ENCODE results near the gene ITSN1.

The ITSN1 gene

DNA sequence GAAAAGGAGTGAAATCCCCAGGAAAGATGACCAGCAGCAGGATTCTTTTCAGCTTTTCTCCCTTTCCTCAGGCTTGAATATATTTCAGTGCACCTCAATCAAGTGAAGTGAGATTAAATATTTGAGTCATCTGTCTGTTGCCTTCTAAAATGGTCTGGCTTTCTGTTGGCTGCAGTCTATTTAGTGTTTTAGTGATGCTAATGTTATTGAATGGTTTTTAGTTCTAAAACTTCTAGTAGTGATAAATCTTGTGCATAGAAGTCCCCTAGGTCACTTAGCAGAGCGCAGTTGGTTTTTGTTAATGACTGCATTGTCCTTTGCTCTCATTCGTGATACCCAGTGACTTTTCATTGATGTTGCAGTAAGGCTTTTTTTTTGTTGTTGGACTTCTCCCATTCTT lies 53.5 kb downstream of the ITSN1 start (continued):
- TF ChIP-seq, protein P1, sequence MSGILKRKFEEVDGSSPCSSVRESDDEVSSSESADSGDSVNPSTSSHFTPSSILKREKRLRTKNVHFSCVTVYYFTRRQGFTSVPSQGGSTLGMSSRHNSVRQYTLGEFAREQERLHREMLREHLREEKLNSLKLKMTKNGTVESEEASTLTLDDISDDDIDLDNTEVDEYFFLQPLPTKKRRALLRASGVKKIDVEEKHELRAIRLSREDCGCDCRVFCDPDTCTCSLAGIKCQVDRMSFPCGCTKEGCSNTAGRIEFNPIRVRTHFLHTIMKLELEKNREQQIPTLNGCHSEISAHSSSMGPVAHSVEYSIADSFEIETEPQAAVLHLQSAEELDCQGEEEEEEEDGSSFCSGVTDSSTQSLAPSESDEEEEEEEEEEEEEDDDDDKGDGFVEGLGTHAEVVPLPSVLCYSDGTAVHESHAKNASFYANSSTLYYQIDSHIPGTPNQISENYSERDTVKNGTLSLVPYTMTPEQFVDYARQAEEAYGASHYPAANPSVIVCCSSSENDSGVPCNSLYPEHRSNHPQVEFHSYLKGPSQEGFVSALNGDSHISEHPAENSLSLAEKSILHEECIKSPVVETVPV (CRISPR knock-in tag; IDR thresholded peaks at IDR 0.05), result no peak

DNA sequence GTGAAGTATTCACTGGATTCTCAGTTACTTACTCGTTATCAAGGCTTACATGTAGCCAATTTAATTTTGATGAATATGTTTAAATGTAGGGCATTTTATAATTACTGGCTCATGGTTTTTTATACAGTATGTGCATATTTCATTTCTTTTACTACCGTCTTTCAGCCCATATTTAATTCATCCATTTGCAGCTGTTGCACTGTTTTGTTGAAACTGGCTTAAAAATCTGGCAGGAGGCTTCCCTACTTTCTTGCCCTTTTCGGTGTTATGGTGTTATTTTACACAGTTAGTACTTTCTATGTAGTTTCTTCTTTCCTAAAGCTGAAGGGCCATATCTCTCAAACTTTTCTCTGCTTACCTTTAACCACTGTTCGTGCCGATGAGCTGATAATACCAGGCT lies 54.2 kb downstream of the ITSN1 start:
- TF ChIP-seq ZNF565 (CRISPR knock-in tag; conservative IDR thresholded peaks at IDR 0.05; ENCODE audit: low read depth) (no peak), PPARA (CRISPR knock-in tag; IDR thresholded peaks at IDR 0.05; ENCODE audit: borderline replicate concordance) (no peak), ARNTL (CRISPR knock-in tag; IDR thresholded peaks at IDR 0.05; ENCODE audit: borderline replicate concordance, low read depth) (no peak), ZFP3 (CRISPR knock-in tag; IDR thresholded peaks at IDR 0.05) (no peak), ZC3H10 (CRISPR knock-in tag; IDR thresholded peaks at IDR 0.05) (no peak), ISL1 (CRISPR knock-in tag; IDR thresholded peaks at IDR 0.05) (no peak)
- TF ChIP-seq, protein P1 (CRISPR knock-in tag; IDR thresholded peaks at IDR 0.05), result no peak
- no peak for ATAC-seq

DNA sequence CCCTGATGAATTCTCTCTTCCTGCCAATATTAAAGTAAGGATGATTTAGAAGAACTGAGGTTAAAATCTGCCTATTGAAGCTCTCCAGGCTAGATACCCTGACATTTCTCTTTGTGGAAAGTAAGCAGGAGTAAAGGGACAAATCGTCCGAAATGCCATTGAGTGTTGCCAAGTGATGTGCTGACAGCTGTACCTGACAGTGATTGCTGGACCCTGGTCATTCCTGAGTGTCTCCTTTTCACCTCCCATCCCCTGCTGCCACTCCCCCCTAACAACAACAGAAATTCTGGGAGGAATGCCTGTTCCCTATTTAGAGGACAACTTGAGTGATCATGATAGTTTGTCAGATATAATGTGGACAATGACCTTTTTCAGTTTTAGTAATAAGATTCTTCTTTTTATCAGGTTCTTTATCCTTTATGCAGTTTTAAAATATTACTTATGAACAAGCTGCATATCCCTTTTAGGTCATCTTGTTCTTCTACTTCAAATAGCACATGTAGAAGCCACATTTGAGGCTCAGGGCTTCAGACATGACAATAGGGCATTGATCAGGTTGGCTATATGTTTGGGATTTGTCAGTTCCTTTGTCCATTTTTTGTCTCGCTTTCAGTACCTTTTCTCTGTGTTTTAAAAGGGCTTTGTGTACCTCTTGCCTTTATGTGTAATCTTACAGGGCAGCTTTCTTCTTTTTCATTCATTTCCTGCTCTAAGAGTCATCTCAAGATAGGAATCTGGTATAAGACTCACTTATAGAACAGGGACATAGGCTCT lies 56.0 kb downstream of the ITSN1 start:
- no peak for ATAC-seq
- TF ChIP-seq GLIS3 (CRISPR knock-in tag; IDR thresholded peaks at IDR 0.05) (no peak), ARNTL (CRISPR knock-in tag; IDR thresholded peaks at IDR 0.05; ENCODE audit: borderline replicate concordance, low read depth) (no peak), ZFP3 (CRISPR knock-in tag; IDR thresholded peaks at IDR 0.05) (no peak), ZNF565 (CRISPR knock-in tag; conservative IDR thresholded peaks at IDR 0.05; ENCODE audit: low read depth) (no peak)

DNA sequence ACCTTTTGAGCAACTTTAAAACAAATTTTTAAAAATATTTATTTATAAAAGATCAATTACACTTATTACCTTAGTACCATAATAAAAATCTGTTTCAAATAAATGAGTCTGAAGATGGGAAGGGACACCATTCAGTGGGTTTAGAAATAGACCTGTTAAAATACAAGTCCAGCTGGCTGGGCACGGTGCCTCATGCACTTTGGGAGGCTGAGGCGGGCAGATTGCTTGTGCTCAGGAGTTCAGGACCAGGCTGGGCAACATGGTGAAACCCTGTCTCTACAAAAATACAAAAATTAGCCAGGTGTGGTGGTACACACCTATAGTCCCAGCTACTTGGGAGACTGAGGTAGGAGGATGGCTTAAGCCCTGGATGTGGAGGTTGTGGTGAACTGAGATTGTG lies 57.0 kb downstream of the ITSN1 start:
- no peak for ATAC-seq
- TF ChIP-seq ZNF70 (CRISPR knock-in tag; IDR thresholded peaks at IDR 0.05) (no peak), ZNF8 (CRISPR knock-in tag; IDR thresholded peaks at IDR 0.05) (no peak), PPARA (CRISPR knock-in tag; IDR thresholded peaks at IDR 0.05; ENCODE audit: borderline replicate concordance) (no peak), TOX (CRISPR knock-in tag; IDR thresholded peaks at IDR 0.05; ENCODE audit: borderline replicate concordance) (no peak), ESRRG (CRISPR knock-in tag; IDR thresholded peaks at IDR 0.05) (no peak), TCF4 (CRISPR knock-in tag; IDR thresholded peaks at IDR 0.05; ENCODE audit: borderline replicate concordance) (no peak), ARNTL (CRISPR knock-in tag; IDR thresholded peaks at IDR 0.05; ENCODE audit: borderline replicate concordance, low read depth) (no peak), ZFP3 (CRISPR knock-in tag; IDR thresholded peaks at IDR 0.05) (no peak)
- TF ChIP-seq, protein P1 (CRISPR knock-in tag; IDR thresholded peaks at IDR 0.05), result no peak
- TF ChIP-seq, protein P2, sequence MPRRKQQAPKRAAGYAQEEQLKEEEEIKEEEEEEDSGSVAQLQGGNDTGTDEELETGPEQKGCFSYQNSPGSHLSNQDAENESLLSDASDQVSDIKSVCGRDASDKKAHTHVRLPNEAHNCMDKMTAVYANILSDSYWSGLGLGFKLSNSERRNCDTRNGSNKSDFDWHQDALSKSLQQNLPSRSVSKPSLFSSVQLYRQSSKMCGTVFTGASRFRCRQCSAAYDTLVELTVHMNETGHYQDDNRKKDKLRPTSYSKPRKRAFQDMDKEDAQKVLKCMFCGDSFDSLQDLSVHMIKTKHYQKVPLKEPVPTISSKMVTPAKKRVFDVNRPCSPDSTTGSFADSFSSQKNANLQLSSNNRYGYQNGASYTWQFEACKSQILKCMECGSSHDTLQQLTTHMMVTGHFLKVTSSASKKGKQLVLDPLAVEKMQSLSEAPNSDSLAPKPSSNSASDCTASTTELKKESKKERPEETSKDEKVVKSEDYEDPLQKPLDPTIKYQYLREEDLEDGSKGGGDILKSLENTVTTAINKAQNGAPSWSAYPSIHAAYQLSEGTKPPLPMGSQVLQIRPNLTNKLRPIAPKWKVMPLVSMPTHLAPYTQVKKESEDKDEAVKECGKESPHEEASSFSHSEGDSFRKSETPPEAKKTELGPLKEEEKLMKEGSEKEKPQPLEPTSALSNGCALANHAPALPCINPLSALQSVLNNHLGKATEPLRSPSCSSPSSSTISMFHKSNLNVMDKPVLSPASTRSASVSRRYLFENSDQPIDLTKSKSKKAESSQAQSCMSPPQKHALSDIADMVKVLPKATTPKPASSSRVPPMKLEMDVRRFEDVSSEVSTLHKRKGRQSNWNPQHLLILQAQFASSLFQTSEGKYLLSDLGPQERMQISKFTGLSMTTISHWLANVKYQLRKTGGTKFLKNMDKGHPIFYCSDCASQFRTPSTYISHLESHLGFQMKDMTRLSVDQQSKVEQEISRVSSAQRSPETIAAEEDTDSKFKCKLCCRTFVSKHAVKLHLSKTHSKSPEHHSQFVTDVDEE (CRISPR knock-in tag; IDR thresholded peaks at IDR 0.05), result no peak
- TF ChIP-seq, protein P3, sequence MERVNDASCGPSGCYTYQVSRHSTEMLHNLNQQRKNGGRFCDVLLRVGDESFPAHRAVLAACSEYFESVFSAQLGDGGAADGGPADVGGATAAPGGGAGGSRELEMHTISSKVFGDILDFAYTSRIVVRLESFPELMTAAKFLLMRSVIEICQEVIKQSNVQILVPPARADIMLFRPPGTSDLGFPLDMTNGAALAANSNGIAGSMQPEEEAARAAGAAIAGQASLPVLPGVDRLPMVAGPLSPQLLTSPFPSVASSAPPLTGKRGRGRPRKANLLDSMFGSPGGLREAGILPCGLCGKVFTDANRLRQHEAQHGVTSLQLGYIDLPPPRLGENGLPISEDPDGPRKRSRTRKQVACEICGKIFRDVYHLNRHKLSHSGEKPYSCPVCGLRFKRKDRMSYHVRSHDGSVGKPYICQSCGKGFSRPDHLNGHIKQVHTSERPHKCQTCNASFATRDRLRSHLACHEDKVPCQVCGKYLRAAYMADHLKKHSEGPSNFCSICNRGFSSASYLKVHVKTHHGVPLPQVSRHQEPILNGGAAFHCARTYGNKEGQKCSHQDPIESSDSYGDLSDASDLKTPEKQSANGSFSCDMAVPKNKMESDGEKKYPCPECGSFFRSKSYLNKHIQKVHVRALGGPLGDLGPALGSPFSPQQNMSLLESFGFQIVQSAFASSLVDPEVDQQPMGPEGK (CRISPR knock-in tag; IDR thresholded peaks at IDR 0.05; ENCODE audit: borderline replicate concordance), result no peak
- TF ChIP-seq, protein P4, sequence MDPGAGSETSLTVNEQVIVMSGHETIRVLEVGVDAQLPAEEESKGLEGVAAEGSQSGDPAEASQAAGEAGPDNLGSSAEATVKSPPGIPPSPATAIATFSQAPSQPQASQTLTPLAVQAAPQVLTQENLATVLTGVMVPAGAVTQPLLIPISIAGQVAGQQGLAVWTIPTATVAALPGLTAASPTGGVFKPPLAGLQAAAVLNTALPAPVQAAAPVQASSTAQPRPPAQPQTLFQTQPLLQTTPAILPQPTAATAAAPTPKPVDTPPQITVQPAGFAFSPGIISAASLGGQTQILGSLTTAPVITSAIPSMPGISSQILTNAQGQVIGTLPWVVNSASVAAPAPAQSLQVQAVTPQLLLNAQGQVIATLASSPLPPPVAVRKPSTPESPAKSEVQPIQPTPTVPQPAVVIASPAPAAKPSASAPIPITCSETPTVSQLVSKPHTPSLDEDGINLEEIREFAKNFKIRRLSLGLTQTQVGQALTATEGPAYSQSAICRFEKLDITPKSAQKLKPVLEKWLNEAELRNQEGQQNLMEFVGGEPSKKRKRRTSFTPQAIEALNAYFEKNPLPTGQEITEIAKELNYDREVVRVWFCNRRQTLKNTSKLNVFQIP (CRISPR knock-in tag; IDR thresholded peaks at IDR 0.05; ENCODE audit: borderline replicate concordance, low read depth), result no peak
